MCF 10A (cell line): Measurements from ENCODE around the gene NDUFAF4. TPM values are rescaled to one million over a fixed set of nuclear protein-coding genes. Genes with fewer than 3 reads are reported as not detected.

Experiments used
- BruUV-seq: library from RNA; stranded (reverse); fragments of 400-500 nt; replicated peaks from 2 replicates; lab custom pipeline; 2021; lab: Mats Ljungman, UMichigan
- CTCF ChIA-PET: fragments of 300-600 bp; sonication (Branson Sonifier 250); formaldehyde crosslinking; extraction: SDS; loops from one replicate; lab custom pipeline; 2021; ENCODE audit warnings: antibody characterized with exemption, inconsistent platforms; lab: Yijun Ruan, JAX
- POLR2A ChIA-PET: fragments of 300-600, 350-650 bp; sonication (Branson Sonifier 250); formaldehyde crosslinking; extraction: SDS; loops from one replicate; lab custom pipeline; 2020; ENCODE audit warnings: antibody characterized with exemption, inconsistent platforms; lab: Yijun Ruan, JAX
- DNase-seq: peaks from one replicate; pipeline ENCODE4 v3.0.0-alpha.2; 2018; ENCODE audit not compliant: unreplicated experiment
- H3K27ac Mint-ChIP-seq: one replicate; pipeline ENCODE4 v1.8.0; 2022; ENCODE audit warnings: mild to moderate bottlenecking, low read depth, mixed read lengths; ENCODE audit not compliant: unreplicated experiment
- H3K27me3 Mint-ChIP-seq: one replicate; pipeline ENCODE4 v1.8.0; 2022; ENCODE audit warnings: mixed read lengths; ENCODE audit not compliant: insufficient read depth, unreplicated experiment
- H3K36me3 Mint-ChIP-seq: one replicate; pipeline ENCODE4 v1.8.0; 2022; ENCODE audit warnings: mild to moderate bottlenecking, moderate library complexity, mixed read lengths; ENCODE audit not compliant: insufficient read depth, unreplicated experiment
- H3K4me1 Mint-ChIP-seq: one replicate; pipeline ENCODE4 v1.8.0; 2022; ENCODE audit warnings: mixed read lengths; ENCODE audit not compliant: insufficient read depth, unreplicated experiment
- H3K4me3 Mint-ChIP-seq: one replicate; pipeline ENCODE4 v1.8.0; 2022; ENCODE audit warnings: mild to moderate bottlenecking, moderate library complexity, mixed read lengths; ENCODE audit not compliant: unreplicated experiment
- H3K9me3 Mint-ChIP-seq: one replicate; pipeline ENCODE4 v1.8.0; 2022; ENCODE audit warnings: mixed read lengths; ENCODE audit not compliant: unreplicated experiment
- intact Hi-C: fragments of 100-400 bp; cut with micrococcal nuclease; formaldehyde crosslinking; loops from 2 replicates; pipeline ENCODE4 v1.14.1; 2022
- total RNA-seq: library from RNA; stranded (reverse); gene quantifications from 2 replicates; pipeline ENCODE4 v1.2.3, GENCODE V29; 2022
- TF ChIP-seq, protein P1 (sequence below): fragments of 200-600 bp; IDR thresholded peaks from one replicate; pipeline ENCODE4 v1.8.0; 2022; ENCODE audit warnings: antibody characterized with exemption, mild to moderate bottlenecking; ENCODE audit not compliant: unreplicated experiment

NDUFAF4 gene
- total RNA-seq, 1 experiment from 2014 or later = 42.5 TPM

DNA sequence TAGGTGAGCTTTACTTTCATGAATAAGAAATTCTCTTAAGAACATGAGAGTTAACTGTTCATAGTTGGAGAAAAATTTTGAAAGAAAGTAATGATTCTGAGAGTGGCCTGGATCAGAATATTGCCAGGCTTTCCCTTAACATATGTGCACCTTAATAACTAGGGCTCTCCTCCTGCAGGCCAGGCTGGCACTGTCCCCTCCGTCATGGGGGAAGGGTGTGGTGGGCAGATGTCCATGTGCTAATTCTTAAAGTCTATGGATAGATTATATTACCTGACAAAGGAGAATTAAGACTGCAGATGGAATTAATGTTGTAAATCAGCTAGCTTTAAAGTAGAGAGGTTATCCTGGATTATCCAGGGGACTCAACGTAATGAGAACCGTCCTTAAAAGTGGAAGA lies 15.9 kb upstream of the NDUFAF4 start:
- no TSS peak for BruUV-seq
- Mint-ChIP-seq H3K9me3 (no peaks in the 10 kb centered on the region), H3K27me3 (peaks cover 96% of the 10 kb centered on the region), H3K36me3 (no peaks in the 10 kb centered on the region), H3K27ac (no peak overlapping the region), H3K4me3 (no peak overlapping the region), H3K4me1 (no peaks in the 10 kb centered on the region)
- DNase-seq = no peak
- POLR2A ChIA-PET = no interaction called here
- CTCF ChIA-PET = interaction anchor here (0.7 to 2.4 kb wide), 4 partner anchors 14 to 154 kb away, joined by 3 to 8 read pairs (median 6); partner anchors contain the start of gene NDUFAF4
- intact Hi-C loops = no loop called here
- TF ChIP-seq, protein P1, sequence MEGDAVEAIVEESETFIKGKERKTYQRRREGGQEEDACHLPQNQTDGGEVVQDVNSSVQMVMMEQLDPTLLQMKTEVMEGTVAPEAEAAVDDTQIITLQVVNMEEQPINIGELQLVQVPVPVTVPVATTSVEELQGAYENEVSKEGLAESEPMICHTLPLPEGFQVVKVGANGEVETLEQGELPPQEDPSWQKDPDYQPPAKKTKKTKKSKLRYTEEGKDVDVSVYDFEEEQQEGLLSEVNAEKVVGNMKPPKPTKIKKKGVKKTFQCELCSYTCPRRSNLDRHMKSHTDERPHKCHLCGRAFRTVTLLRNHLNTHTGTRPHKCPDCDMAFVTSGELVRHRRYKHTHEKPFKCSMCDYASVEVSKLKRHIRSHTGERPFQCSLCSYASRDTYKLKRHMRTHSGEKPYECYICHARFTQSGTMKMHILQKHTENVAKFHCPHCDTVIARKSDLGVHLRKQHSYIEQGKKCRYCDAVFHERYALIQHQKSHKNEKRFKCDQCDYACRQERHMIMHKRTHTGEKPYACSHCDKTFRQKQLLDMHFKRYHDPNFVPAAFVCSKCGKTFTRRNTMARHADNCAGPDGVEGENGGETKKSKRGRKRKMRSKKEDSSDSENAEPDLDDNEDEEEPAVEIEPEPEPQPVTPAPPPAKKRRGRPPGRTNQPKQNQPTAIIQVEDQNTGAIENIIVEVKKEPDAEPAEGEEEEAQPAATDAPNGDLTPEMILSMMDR = no peak

DNA sequence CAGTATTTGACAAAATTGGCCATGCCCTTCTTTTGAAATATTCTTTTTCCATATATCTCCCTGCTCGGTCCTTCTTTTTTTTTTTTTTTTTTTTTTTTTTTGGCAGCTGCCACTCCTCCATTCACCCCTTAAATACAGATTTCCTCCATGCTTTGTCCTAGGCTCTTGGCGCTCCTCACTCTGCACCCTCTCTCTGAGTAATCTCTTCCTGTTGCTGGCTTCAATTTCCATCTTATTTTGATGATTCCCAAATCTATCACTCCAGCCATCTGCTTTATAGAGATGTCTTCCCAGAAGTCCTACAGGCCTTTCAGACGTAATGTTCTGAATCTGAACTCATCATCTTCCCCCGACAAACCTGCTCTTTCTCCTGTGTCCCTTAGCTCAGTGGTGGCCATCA lies 14.1 kb upstream of the NDUFAF4 start:
- H3K9me3 Mint-ChIP-seq = no peaks in the 10 kb centered on the region
- CTCF ChIA-PET = interaction anchor here (0.6 to 1.1 kb wide), 5 partner anchors 12 to 285 kb away, joined by 3 read pairs; no protein-coding TSS in a partner anchor
- no TSS peak for BruUV-seq
- H3K36me3 Mint-ChIP-seq = no peaks in the 10 kb centered on the region
- no peak overlapping the region for H3K4me3 Mint-ChIP-seq
- H3K4me1 Mint-ChIP-seq = no peaks in the 10 kb centered on the region
- intact Hi-C loops = no loop called here
- POLR2A ChIA-PET = no interaction called here
- peaks cover 95% of the 10 kb centered on the region for H3K27me3 Mint-ChIP-seq
- no peak overlapping the region for H3K27ac Mint-ChIP-seq
- DNase-seq = no peak
- TF ChIP-seq, protein P1 = no peak

DNA sequence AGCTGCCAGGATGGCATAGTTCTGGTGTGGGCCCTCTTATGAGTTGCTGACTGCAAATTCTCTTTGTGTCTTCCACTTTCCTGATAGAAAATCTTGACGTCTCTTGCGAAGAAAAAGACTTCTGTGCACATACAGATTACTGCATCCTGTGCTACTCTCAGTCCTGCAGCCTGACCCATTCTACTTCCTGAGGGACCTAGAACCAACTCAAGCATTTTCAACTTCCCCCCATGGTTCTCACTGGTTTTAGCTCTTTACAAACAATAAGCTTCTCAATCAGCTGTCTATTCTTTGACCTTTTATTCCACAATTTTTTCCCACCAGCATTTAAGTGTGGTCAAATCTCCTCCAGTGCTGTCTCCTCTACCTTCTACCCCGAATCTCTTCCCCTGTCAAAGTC lies 13.5 kb upstream of the NDUFAF4 start:
- CTCF ChIA-PET = interaction anchor here (0.6 to 1.1 kb wide), 6 partner anchors 12 to 284 kb away, joined by 3 read pairs; no protein-coding TSS in a partner anchor
- no peak overlapping the region for H3K4me3 Mint-ChIP-seq

DNA sequence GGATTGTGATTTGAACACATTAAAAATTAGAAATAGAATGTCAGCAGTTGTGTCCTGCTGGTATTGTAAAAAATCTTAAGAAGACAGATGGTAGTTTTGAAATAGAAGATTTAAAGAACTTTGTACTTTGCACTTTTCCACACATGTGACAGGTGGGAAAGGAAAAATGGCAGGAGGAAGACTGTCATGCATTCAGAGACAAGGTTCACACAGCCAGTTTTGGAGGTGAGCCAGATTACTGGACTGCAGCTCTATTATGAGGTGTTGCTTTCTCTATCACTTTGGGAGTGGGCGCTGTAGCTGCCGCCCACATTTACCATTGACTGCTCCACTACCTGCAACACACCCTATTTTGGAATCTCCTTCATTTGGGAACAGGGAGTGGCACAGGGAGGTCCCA lies 12.1 kb upstream of the NDUFAF4 start:
- intact Hi-C loops = no loop called here
- TF ChIP-seq, protein P1 = no peak
- no peaks in the 10 kb centered on the region for H3K9me3 Mint-ChIP-seq
- H3K4me3 Mint-ChIP-seq = no peak overlapping the region
- H3K4me1 Mint-ChIP-seq = no peaks in the 10 kb centered on the region
- H3K36me3 Mint-ChIP-seq = no peaks in the 10 kb centered on the region
- no TSS peak for BruUV-seq
- POLR2A ChIA-PET = no interaction called here
- CTCF ChIA-PET = interaction anchor here (0.6 to 2.9 kb wide), 3 partner anchors 11 to 1665 kb away, joined by 3 to 24 read pairs (median 4); partner anchors contain the start of gene NDUFAF4
- H3K27ac Mint-ChIP-seq = no peak overlapping the region
- no peak for DNase-seq
- H3K27me3 Mint-ChIP-seq = peaks cover 95% of the 10 kb centered on the region

More for the DNA sequence above, 13.5 kb upstream of the NDUFAF4 start:
- H3K27ac Mint-ChIP-seq = no peak overlapping the region
- intact Hi-C loops = no loop called here
- DNase-seq = no peak
- no peaks in the 10 kb centered on the region for H3K9me3 Mint-ChIP-seq
- POLR2A ChIA-PET = no interaction called here
- peaks cover 95% of the 10 kb centered on the region for H3K27me3 Mint-ChIP-seq
- TF ChIP-seq, protein P1 = no peak
- no TSS peak for BruUV-seq
- no peaks in the 10 kb centered on the region for H3K36me3 Mint-ChIP-seq
- no peaks in the 10 kb centered on the region for H3K4me1 Mint-ChIP-seq
